NCI-H2029 treated with DMSO at 0.1 percent for 48 hours (cell line): ENCODE data around the gene GPR137B.
"Not testable (repeated sequence)": the region's sequence is repeated elsewhere in the genome, so short reads cannot be mapped to it uniquely, and the experiment has no call there.

Experiments used
- DNase-seq: peaks from one replicate; lab custom pipeline; 2025; lab: John Stamatoyannopoulos, UW

The GPR137B gene

GRCh38 chr1:236144446-236145150 lies 2.3 kb downstream of the GPR137B start:
- DNase-seq = no peak

GRCh38 chr1:236147068-236147467 lies 4.7 kb downstream of the GPR137B start:
- no peak for DNase-seq

GRCh38 chr1:236147521-236148469 lies 5.5 kb downstream of the GPR137B start:
- DNase-seq = no peak

- no peak for DNase-seq
These were observed 6.1 kb downstream of the GPR137B start for GRCh38 chr1:236148470-236148845.

- DNase-seq = no peak
These were observed 6.8 kb downstream of the GPR137B start for GRCh38 chr1:236149003-236149595.

- no peak for DNase-seq
These were observed 7.4 kb downstream of the GPR137B start for GRCh38 chr1:236149696-236150228.

- DNase-seq = no peak
These were observed 8.1 kb downstream of the GPR137B start for GRCh38 chr1:236150311-236150955.

GRCh38 chr1:236150986-236151385 lies 8.6 kb downstream of the GPR137B start:
- DNase-seq = no peak

GRCh38 chr1:236151739-236152424 lies 9.5 kb downstream of the GPR137B start:
- DNase-seq = no peak

GRCh38 chr1:236154126-236154525 lies 11.8 kb downstream of the GPR137B start:
- no peak for DNase-seq

- no peak for DNase-seq
These were observed 12.5 kb downstream of the GPR137B start for GRCh38 chr1:236154671-236155398.

- no peak for DNase-seq
These were observed 13.0 kb downstream of the GPR137B start for GRCh38 chr1:236155399-236155767.

GRCh38 chr1:236155841-236156503 lies 13.6 kb downstream of the GPR137B start:
- no peak for DNase-seq

GRCh38 chr1:236156512-236157208 lies 14.3 kb downstream of the GPR137B start:
- DNase-seq = no peak

- DNase-seq = not testable (repeated sequence)
These were observed 15.7 kb downstream of the GPR137B start for GRCh38 chr1:236158072-236158471.

- no peak for DNase-seq
These were observed 16.4 kb downstream of the GPR137B start for GRCh38 chr1:236158719-236159118.

GRCh38 chr1:236159704-236160539 lies 17.6 kb downstream of the GPR137B start:
- DNase-seq = no peak

GRCh38 chr1:236160540-236161127 lies 18.3 kb downstream of the GPR137B start:
- DNase-seq = no peak
